ENCODE measurements around the gene MFGE8. TPM values are rescaled to one million over a fixed set of nuclear protein-coding genes. Genes with fewer than 3 reads are reported as not detected.
A peak's percentile ranks its signal among the peaks of the same experiment; 100 is the strongest.
"Not testable (repeated sequence)": the region's sequence is repeated elsewhere in the genome, so short reads cannot be mapped to it uniquely, and the experiment has no call there.

The MFGE8 gene
- total RNA-seq, 1 experiment from 2014 or later, result 54.5 TPM

DNA sequence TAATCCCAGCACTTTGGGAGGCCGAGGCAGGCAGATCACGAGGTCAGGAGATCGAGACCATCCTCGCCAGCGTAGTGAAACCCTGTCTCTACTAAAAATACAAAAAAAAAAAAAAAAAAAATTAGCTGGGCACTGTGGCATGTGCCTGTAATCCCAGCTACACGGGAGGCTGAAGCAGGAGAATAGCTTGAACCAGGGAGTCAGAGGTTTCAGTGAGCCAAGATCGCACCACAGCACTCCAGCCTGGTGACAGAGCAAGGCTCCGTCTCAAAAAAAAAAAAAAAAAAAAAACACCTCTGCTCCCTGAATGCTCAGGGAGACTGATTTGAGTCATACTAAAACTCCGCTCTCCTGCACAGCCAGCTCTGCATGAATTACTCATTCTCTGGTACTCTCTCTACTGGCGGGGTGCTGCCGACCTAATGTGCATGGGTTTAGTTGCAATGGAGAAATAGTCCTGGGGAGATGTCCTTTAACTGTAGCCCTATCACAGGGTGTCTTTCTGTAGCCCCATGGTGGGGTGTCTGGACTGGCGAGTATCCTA is 7.8 kb upstream of the MFGE8 start:
- H3K79me2 ChIP-seq (ENCODE audit: low read depth); H3K27me3 ChIP-seq (ENCODE audit: insufficient read depth, low read depth); H3K36me3 ChIP-seq (ENCODE audit: low read depth); intact Hi-C loops (cut with micrococcal nuclease; ENCODE audit: unreplicated experiment); H4K20me1 ChIP-seq (ENCODE audit: insufficient read depth); H3K9me3 ChIP-seq (ENCODE audit: insufficient read depth, low read depth); H3K9me2 ChIP-seq (ENCODE audit: insufficient read depth); H2AFZ ChIP-seq; H3K27ac ChIP-seq; H3K4me3 ChIP-seq: not testable (repeated sequence)
- peak overlapping the region; percentile 36; the same call in 1 of the 2 replicates for H3K4me2 ChIP-seq
- DNase-seq, result peak in 1 of 2 experiments; percentile 61
- BruUV-seq (replicated peaks), result TSS peak; percentile 65
- peaks cover 12% of the 10 kb centered on the region; the same call in 1 of the 2 replicates for H3F3A ChIP-seq (ENCODE audit: insufficient read depth, low read depth)
- POLR2A ChIA-PET (ENCODE audit: unreplicated experiment), result interaction anchor here (0.7 kb wide), 1 partner anchor 292 kb away, joined by 3 read pairs; no protein-coding TSS in a partner anchor
- CTCF ChIA-PET, result interaction anchor here (0.6 kb wide), 1 partner anchor 118 kb away, joined by 5 read pairs; no protein-coding TSS in a partner anchor
- H3K4me1 ChIP-seq (replicated peaks; ENCODE audit: insufficient read depth), result peaks cover 17% of the 10 kb centered on the region

DNA sequence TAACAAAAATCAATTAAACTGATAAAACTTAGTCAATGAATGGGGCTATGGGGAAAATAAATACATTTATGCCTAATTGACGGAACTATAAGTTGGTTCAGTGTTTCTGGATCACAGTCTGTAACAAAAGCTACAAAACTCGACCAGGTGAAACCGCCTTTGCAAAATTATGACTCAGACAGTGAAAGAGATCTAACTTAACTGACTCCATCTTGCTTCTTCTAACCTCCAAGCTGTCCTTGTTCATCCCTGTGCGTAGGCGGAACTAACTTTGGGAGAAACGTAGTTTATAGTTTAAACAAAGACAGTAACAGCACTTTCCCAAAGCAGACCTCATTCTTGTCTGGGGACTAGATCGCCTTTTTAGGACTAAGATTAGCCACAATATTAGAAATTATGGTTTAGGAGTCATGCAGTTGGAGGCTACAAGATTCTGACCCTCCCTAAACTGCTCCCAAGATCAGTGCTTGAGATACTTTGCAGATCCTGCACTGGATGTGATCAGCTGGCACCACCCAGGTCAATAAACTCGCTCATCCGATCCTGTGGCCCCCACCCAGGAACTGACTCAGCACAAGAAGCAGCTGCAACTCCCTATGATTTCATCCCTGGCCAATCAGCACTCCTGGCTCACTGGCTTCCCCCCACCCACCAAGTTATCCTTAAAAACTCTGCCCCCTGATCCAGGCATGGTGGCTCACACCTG is 7.2 kb upstream of the MFGE8 start:
- Histone ChIP-seq H3K27ac (no peak overlapping the region), H3K4me2 (no peak overlapping the region), H3K79me2 (ENCODE audit: low read depth) (no peaks in the 10 kb centered on the region), H3K4me3 (no peak overlapping the region), H3K9me2 (ENCODE audit: insufficient read depth) (no peaks in the 10 kb centered on the region), H3F3A (ENCODE audit: insufficient read depth, low read depth) (peaks cover 12% of the 10 kb centered on the region; the same call in 1 of the 2 replicates), H4K20me1 (ENCODE audit: insufficient read depth) (no peaks in the 10 kb centered on the region), H3K4me1 (replicated peaks; ENCODE audit: insufficient read depth) (peaks cover 17% of the 10 kb centered on the region), H3K9me3 (ENCODE audit: insufficient read depth, low read depth) (no peaks in the 10 kb centered on the region), H2AFZ (no peak overlapping the region), H3K27me3 (ENCODE audit: insufficient read depth, low read depth) (no peaks in the 10 kb centered on the region), H3K36me3 (ENCODE audit: low read depth) (no peaks in the 10 kb centered on the region)
- intact Hi-C loops (cut with micrococcal nuclease; ENCODE audit: unreplicated experiment), result no loop called here
- ChIA-PET POLR2A (ENCODE audit: unreplicated experiment) (interaction anchor here (0.7 kb wide), 1 partner anchor 293 kb away, joined by 3 read pairs; no protein-coding TSS in a partner anchor), CTCF (interaction anchor here (0.6 kb wide), 1 partner anchor 42 kb away, joined by 3 read pairs; no protein-coding TSS in a partner anchor)
- peak; percentile 28 to 45 for DNase-seq
- BruUV-seq (replicated peaks), result TSS peak; percentile 59
- TF ChIP-seq, protein P1, sequence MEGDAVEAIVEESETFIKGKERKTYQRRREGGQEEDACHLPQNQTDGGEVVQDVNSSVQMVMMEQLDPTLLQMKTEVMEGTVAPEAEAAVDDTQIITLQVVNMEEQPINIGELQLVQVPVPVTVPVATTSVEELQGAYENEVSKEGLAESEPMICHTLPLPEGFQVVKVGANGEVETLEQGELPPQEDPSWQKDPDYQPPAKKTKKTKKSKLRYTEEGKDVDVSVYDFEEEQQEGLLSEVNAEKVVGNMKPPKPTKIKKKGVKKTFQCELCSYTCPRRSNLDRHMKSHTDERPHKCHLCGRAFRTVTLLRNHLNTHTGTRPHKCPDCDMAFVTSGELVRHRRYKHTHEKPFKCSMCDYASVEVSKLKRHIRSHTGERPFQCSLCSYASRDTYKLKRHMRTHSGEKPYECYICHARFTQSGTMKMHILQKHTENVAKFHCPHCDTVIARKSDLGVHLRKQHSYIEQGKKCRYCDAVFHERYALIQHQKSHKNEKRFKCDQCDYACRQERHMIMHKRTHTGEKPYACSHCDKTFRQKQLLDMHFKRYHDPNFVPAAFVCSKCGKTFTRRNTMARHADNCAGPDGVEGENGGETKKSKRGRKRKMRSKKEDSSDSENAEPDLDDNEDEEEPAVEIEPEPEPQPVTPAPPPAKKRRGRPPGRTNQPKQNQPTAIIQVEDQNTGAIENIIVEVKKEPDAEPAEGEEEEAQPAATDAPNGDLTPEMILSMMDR (conservative IDR thresholded peaks at IDR 0.05), result no peak
- no peak for TF ChIP-seq EZH2 (IDR thresholded peaks at IDR 0.05; ENCODE audit: low read depth)

DNA sequence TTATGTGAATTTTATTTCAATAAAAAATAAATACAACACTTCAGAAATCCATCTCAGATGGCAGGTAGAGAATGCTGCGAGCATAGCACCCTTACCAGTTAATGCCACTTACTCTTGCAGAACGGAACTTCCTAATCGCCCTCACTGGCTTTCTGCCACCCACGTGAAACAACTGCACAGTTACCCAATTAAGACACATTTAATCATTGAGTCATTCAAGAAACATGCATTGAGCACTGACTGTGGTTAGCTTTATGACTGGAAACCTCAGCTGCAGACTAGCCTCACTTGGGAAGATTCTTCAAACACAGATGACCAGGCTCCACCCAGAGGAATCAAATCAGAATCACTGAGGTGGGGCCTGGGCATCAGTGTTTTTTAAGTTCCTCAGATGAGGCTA is 5.6 kb upstream of the MFGE8 start:
- peak overlapping the region; percentile 22; the same call in 1 of the 2 replicates for H3K4me2 ChIP-seq
- no peaks in the 10 kb centered on the region for H4K20me1 ChIP-seq (ENCODE audit: insufficient read depth)
- ChIA-PET CTCF (interaction anchor here (1.0 kb wide), 1 partner anchor 14 kb away, joined by 5 read pairs; no protein-coding TSS in a partner anchor), POLR2A (ENCODE audit: unreplicated experiment) (interaction anchor here (0.7 kb wide), 3 partner anchors 173 to 656 kb away, joined by 3 read pairs; partner anchors contain the start of gene TICRR)
- intact Hi-C loops (cut with micrococcal nuclease; ENCODE audit: unreplicated experiment), result no loop called here
- no TSS peak for BruUV-seq (replicated peaks)
- no peaks in the 10 kb centered on the region for H3K79me2 ChIP-seq (ENCODE audit: low read depth)
- H3K9me2 ChIP-seq (ENCODE audit: insufficient read depth), result no peaks in the 10 kb centered on the region
- H3K27me3 ChIP-seq (ENCODE audit: insufficient read depth, low read depth), result no peaks in the 10 kb centered on the region
- H3K4me3 ChIP-seq, result no peak overlapping the region
- no peak overlapping the region for H2AFZ ChIP-seq
- no peaks in the 10 kb centered on the region for H3K9me3 ChIP-seq (ENCODE audit: insufficient read depth, low read depth)
- no peaks in the 10 kb centered on the region for H3K36me3 ChIP-seq (ENCODE audit: low read depth)
- peaks cover 16% of the 10 kb centered on the region for H3F3A ChIP-seq (ENCODE audit: insufficient read depth, low read depth)
- peak; percentile 72 to 87 for DNase-seq
- no peak overlapping the region for H3K27ac ChIP-seq
- TF ChIP-seq, protein P1 (conservative IDR thresholded peaks at IDR 0.05), result no peak
- no peak for TF ChIP-seq EZH2 (IDR thresholded peaks at IDR 0.05; ENCODE audit: low read depth)
- peaks cover 20% of the 10 kb centered on the region for H3K4me1 ChIP-seq (replicated peaks; ENCODE audit: insufficient read depth)

Data from PC-9 (cell line).